GM20000 (cell line): ENCODE results near the gene DIP2C.
"Not testable (repeated sequence)": the region's sequence is repeated elsewhere in the genome, so short reads cannot be mapped to it uniquely, and the experiment has no call there.

ENCODE experiments used
- DNase-seq: peaks from one replicate; pipeline ENCODE4 v3.0.0; 2012; ENCODE audit warnings: low spot score
- TF ChIP-seq, protein P1 (sequence below): IDR thresholded peaks from 2 replicates; pipeline ENCODE4 v1.5.1; 2012; ENCODE audit warnings: mild to moderate bottlenecking, control low read depth; ENCODE audit errors: extremely low read depth, missing control alignments

Gene DIP2C

DNA sequence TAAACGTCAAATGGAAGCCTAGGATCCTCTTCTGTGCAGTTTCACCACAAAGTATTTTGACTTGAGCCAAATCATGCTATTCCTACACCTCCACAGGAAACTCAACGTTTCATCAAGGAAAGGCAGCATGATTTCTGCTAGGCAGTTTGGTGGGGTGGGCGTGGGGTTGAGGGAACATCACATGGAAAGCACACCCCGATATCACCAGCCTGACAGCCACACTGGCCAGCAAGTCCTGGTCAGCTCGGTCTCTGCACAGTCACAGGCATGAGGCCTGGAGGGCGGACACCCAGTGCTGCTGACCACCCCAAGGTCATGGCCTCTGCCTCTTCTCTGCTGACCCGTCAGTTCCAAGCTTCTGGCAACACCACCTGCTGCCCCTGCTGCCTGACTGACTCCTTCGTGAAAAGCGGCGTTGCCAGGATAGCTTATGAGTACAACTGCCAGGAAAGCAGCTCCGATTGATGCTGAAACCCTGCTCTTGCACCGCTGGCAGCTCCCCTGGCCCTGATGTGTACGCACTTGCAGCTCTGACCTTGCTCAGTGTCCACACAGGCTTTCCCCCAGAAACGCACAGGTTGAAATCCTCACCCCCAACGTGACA is 171.5 kb downstream of the DIP2C start:
- no peak for DNase-seq
- TF ChIP-seq, protein P1, sequence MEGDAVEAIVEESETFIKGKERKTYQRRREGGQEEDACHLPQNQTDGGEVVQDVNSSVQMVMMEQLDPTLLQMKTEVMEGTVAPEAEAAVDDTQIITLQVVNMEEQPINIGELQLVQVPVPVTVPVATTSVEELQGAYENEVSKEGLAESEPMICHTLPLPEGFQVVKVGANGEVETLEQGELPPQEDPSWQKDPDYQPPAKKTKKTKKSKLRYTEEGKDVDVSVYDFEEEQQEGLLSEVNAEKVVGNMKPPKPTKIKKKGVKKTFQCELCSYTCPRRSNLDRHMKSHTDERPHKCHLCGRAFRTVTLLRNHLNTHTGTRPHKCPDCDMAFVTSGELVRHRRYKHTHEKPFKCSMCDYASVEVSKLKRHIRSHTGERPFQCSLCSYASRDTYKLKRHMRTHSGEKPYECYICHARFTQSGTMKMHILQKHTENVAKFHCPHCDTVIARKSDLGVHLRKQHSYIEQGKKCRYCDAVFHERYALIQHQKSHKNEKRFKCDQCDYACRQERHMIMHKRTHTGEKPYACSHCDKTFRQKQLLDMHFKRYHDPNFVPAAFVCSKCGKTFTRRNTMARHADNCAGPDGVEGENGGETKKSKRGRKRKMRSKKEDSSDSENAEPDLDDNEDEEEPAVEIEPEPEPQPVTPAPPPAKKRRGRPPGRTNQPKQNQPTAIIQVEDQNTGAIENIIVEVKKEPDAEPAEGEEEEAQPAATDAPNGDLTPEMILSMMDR: no peak

DNA sequence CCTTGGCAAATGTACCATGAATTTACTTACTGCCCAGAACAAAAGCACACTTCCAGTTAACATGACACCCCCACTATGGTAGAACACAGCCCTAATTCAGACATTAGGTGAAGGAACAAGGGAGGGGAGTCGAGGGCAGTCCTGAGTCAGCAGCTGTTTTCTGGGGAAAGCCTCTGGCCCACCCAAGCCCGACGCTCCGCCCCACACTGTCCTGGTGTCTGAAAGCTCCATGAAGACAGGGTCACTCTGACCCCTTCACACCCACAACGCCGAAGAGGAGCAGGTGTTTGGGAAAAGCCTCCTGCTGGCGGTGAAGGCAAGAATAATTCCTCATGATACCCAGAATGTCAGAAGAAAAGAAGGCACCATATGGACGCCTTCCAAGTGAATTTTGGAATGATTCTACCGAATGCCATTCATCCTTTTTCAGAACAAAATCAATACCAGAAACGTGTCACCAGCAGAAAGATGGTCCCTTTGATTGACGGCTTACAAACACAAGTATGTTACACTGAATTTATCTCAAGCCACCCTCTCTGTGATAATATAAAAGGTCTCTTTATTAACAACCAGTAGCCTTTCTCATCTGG is 172.1 kb downstream of the DIP2C start:
- TF ChIP-seq, protein P1: no peak
- DNase-seq: no peak

- DNase-seq: no peak
- TF ChIP-seq, protein P1: no peak
Measured at GRCh38 chr10:516764-517163, 172.7 kb downstream of the DIP2C start.

DNA sequence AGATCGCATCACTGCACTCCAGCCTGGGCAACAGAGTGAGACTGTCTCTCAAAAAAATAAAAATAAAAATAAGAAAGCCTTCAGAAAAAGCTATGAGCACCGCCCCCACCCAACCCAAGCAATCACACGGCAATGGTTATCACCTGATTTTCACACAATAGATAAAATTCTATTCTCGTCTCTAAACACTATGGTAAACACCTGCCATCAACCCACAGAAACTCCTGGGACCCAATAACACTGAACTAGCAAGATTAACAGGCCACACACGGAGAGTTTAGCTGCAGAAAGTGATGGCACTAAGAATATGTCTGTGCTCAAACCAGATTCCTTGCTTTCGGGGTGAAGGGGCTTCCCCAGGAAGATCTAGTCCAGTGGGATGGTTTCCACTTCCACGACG is 173.8 kb downstream of the DIP2C start:
- TF ChIP-seq, protein P1: no peak
- no peak for DNase-seq

- no peak for DNase-seq
- TF ChIP-seq, protein P1: no peak
Measured at GRCh38 chr10:514137-514671, 175.3 kb downstream of the DIP2C start.

DNA sequence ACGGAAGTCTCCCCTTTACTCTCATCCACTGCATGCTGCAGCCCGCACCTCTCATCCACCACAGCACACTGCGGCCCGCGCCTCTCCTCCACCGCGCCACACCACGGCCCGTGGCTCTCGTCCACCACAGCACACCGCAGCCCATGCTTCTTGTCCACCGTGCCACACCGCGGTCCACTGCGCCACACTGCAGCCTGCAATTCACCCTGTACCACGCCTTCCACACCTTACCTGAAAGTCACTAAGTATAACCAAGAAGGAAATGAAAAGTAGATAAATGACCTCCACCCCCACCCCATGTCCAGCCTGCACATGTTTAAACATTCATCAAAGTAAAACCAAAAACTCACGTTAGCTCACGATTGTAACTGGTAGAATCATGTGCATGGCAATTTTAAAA is 176.1 kb downstream of the DIP2C start:
- no peak for DNase-seq

DNA sequence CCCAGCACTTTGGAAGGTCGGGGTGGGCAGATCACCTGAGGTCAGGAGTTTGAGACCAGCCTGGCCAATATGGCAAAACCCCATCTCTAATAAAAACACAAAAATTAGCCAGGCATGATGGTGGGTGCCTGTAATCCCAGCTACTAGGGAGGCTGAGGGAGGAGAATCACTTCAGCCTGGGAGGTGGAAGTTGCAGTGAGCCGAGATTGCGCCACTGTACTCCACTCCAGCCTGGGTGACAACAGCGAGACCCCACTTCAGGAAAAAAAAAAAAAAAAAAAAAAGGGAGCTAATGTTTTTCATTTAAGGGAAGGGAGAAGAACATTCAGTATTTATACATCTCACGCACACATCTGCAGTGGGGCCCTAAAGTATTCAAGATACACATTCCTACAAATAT is 176.8 kb downstream of the DIP2C start:
- not testable (repeated sequence) for DNase-seq

More for the DNA sequence above, 176.1 kb downstream of the DIP2C start:
- TF ChIP-seq, protein P1: no peak

GRCh38 chr10:511849-512191 is 177.6 kb downstream of the DIP2C start:
- DNase-seq: no peak
- TF ChIP-seq, protein P1: no peak
